Activated T-cell treated with anti-CD3 and anti-CD28 coated beads for 48 hours (primary cell): ENCODE data around the gene LRRTM4.
"Not testable (repeated sequence)": the region's sequence is repeated elsewhere in the genome, so short reads cannot be mapped to it uniquely, and the experiment has no call there.

ENCODE experiments used
- DNase-seq: peaks from one replicate; pipeline ENCODE4 v3.0.0-alpha.2; 2020; ENCODE audit warnings: low read depth

LRRTM4 gene

DNA sequence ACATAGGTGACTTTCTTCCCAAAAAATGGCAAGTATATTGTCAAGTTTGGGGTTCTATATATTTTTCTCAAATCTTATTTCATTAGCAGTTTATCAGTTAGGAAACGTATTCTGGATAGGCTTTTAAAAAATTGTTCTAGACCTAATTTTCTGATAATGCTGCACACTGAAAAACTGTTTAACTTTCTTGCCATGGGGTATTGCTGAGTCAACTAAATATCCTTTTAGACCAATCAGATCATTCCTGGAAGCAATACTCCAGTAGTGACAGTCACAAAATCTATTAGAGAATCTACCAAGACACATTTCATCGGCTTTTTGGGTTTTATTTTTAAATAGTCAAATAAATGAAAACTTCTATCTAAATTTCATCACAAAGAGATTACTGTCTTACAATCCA lies 440.6 kb downstream of the LRRTM4 start:
- DNase-seq = no peak

- DNase-seq = no peak
These were observed 457.9 kb downstream of the LRRTM4 start for GRCh38 chr2:77064324-77064723.

DNA sequence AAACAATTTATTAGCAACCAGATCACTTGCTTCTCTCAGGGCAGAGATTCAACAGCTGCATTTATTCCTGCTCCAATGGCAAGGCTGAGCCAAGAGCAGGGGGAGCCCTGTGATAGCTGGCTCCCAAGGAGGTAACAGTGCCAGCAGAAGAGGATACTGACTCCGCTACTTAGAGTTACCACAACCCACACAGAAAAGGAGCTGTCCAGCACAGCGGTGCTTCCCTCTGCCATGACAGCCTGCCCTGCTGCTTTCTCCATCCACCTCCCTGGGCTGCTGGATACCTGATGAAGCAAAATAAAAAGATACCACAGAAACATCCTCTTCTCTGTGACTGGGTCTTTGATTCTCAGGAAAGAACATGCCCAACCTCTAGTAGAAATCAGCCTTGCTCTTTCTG lies 467.2 kb downstream of the LRRTM4 start:
- no peak for DNase-seq

- DNase-seq = no peak
These were observed 475.8 kb downstream of the LRRTM4 start for GRCh38 chr2:77046339-77046738.

DNA sequence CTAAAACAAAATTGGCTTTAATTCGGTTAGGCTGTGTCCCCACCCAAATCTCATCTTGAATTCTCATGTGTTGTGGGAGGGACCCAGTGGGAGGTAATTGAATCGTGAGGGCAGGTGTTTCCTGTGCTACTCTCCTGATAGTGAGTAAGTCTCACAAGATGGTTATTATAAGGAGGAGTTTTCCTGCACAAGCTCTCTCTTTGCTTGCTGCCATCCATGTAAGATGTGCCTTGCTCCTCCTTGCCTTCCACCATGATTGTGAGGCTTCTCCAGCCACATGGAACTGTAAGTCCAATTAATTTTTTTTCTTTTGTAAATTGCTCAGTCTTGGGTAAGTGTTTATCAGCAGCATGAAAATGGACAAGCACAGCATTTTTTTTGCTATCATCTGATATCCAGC lies 476.7 kb downstream of the LRRTM4 start:
- not testable (repeated sequence) for DNase-seq

- no peak for DNase-seq
These were observed 487.7 kb downstream of the LRRTM4 start for GRCh38 chr2:77034445-77034844.

DNA sequence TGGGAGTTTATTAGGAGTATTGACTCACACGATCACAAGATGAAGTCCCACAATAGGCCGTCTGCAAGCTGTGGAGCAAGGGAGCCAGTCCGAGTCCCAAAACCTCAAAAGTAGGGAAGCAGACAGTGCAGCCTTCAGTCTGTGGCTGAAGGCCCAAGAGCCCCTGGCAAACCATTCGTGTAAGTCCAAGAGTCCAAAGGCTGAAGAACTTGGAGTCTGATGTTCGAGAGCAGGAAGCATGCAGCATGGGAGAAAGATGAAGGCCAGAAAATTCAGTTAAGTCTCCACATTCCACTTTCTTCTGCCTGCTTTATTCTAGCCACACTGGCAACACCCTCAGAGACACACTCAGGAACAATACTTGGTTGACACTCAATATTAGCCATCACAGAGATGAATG lies 492.9 kb downstream of the LRRTM4 start:
- not testable (repeated sequence) for DNase-seq

DNA sequence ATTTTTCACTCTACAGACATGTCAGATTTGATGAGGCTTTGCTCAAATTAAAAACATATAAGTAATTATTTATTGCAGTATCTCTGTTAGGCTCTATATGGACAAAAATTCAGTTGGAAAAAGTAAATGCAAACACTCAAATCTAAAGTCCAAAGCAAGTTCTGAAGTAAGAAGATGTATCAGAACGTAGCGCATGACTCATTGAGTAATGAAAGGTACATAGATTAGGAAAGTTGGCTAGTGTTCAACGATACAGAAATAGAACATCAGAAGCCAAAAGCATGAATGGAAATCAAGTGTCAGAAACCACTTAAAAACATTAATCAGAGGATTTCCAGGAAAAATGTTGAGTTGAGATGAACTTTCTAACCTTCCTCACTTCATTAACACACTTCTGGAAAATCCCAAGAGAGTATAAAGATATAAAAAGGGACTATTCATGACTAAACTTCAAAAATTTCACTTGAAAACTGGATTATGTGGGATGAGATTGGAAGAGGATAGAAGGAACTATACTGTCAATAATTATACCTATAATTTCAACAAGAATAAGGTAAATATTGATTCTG lies 494.1 kb downstream of the LRRTM4 start:
- DNase-seq = no peak

DNA sequence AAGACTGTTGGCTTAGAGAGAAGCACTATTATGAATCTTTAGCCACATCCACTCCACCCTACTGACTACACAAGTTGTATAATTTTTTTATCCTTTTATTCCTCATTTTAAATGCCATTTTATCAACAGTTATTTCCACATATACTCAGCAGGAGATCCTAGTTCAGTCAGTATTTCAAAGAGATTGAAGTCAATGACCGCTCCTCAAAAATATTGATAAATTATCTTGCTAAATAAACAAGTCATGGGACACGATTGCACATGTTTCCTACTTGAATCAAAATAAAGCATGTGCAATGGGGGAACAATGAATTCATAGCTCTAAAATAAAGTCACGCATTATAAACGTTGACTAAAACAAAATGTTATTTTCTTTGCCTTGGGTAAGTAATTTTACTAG lies 496.5 kb downstream of the LRRTM4 start:
- no peak for DNase-seq

- no peak for DNase-seq
These were observed 501.0 kb downstream of the LRRTM4 start for GRCh38 chr2:77021161-77021560.

GRCh38 chr2:77018219-77018618 lies 504.0 kb downstream of the LRRTM4 start:
- DNase-seq = no peak

- no peak for DNase-seq
These were observed 504.8 kb downstream of the LRRTM4 start for GRCh38 chr2:77017355-77017745.

- no peak for DNase-seq
These were observed 505.5 kb downstream of the LRRTM4 start for GRCh38 chr2:77016443-77017354.

DNA sequence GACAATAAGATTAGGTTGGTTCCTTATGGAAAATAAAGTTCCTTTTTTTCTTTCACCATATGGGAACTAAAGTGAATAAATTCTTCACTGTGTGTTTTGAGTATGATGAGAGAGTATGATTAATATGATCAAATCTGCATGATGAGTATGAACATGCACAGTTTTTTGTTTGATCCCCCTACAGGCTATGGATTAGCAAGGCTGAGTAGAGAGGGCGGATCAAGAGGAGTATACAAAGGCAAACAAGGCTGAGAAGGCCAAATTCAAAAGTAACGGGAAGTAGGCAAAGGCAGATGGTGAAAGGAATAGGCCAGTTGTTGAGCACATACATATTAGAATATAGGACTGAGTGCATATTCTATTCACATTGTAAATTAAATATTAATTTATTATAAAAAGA lies 508.2 kb downstream of the LRRTM4 start:
- no peak for DNase-seq

- no peak for DNase-seq
These were observed 508.7 kb downstream of the LRRTM4 start for GRCh38 chr2:77013457-77013856.

GRCh38 chr2:77009307-77009706 lies 512.9 kb downstream of the LRRTM4 start:
- no peak for DNase-seq

- DNase-seq = no peak
These were observed 513.3 kb downstream of the LRRTM4 start for GRCh38 chr2:77008853-77009252.

- DNase-seq = no peak
These were observed 514.5 kb downstream of the LRRTM4 start for GRCh38 chr2:77007686-77008085.

DNA sequence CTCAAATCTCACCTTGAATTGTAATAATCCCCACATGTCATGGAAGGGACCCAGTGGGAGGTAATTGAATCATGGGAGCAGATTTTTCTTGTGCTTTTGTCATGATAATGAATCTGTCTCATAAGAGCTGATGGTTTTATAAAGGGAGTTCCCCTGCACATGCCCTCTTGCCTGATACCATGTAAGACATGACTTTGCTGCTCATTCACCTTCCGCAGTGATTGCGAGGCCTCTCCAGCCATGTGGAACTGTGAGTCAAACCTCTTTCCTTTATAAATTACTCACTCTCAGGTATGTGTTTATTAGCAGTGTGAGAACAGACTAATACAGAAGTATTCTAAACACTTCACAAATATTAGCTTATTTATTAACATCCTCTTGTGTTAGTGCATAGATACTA lies 516.7 kb downstream of the LRRTM4 start:
- DNase-seq = no peak

DNA sequence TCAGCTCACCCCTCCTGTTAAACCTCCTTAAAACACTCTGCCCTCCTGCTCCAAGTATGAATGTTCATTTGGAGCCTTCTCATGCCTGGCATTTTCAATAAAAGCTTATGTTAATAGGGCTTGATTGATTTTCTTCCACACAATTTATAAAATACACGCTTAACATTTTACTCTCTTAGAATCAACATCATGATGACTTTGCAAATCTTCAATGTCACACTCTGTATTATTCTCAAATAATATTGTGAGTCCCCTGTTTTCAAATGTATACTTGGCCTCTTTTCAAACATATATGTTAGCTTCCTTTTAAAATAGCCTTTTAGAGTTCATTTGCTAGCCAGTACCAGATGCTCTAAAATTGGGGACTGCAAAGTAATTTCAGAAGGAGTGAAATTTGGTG lies 520.3 kb downstream of the LRRTM4 start:
- no peak for DNase-seq

GRCh38 chr2:76998704-76999103 lies 523.5 kb downstream of the LRRTM4 start:
- DNase-seq = no peak

DNA sequence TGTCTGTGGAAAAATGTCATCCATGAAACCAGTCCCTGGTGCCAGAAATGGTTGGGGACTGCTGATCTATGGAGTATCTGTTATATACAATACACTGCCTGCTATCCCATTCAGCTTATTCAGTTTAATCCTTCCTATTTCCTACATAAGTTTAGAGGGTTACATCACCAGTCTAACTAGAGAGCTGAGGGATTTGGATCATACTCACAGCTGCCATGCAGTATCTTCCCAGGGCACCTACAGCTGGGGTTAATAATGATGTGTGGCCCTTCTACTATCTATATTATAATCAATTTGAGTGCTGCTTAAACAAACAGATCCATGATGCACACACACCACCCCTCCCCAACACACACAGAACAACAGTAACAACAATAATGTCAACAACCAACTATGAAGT lies 524.0 kb downstream of the LRRTM4 start:
- no peak for DNase-seq

DNA sequence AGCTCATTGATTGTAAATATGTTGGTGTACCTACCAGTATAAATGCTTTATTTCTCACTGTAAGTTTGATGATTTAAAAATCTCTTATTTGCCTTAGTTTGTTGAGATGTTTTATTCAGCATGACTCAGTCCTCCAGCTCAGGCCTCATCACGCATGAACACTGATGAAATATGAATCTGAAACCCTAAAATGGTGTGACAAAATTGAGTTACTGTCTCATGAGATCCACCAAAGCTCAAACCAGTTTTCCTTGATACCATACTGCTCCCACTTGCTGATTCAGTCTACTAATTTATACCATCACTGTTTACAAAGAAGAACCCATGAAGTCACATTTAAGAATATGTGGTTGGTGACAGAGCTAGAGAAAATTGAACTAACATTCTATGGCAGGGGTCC lies 524.9 kb downstream of the LRRTM4 start:
- no peak for DNase-seq
